Adrenal gland (tissue), 5 donors: ENCODE results near the gene MAP3K19.

ENCODE experiments used
- POLR2A ChIP-seq, 2 donors: fragments of 450-650 bp; IDR thresholded peaks; one replicate each; pipeline ENCODE4 v1.6.1; 2017; ENCODE audit warnings: antibody characterized with exemption in 2 of 2, mild to moderate bottlenecking in 2 of 2, moderate library complexity in 1 of 2
- TF ChIP-seq, protein P1 (sequence below), 6 experiments: fragments of 450-650 bp in 4 of 6; fragments of 200-600 bp in 2 of 6; sonication (generic) in 1 of 6; IDR thresholded peaks; 1 replicate in 5 of 6; 2 replicates in 1 of 6; pipeline versions ENCODE4 v1.5.1 to v1.8.0; 2016 to 2021; ENCODE audit warnings: antibody characterized with exemption in 6 of 6, mild to moderate bottlenecking in 2 of 6, moderate library complexity in 1 of 6
- donor health status: DM: no; HTN: no; CAD: no.

DNA sequence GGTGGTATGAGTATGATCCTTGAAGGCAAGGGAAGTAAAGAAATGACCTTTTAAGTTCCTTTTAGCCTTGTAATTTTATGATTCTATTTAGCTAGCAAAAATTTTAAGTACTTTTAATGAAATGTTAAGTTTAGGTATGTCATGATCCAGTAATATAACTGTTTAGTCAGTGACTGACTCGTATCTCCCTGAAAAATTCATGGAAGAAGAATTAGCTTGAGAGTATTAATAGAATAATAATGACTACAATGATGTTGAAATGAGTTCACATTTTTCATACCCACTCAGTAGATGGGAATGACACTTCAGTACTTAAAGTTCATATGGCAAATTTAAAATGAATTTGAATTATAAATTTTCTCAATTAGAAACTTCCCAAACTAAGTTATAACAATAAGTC lies 19.5 kb upstream of the MAP3K19 start:
- TF ChIP-seq, protein P1, sequence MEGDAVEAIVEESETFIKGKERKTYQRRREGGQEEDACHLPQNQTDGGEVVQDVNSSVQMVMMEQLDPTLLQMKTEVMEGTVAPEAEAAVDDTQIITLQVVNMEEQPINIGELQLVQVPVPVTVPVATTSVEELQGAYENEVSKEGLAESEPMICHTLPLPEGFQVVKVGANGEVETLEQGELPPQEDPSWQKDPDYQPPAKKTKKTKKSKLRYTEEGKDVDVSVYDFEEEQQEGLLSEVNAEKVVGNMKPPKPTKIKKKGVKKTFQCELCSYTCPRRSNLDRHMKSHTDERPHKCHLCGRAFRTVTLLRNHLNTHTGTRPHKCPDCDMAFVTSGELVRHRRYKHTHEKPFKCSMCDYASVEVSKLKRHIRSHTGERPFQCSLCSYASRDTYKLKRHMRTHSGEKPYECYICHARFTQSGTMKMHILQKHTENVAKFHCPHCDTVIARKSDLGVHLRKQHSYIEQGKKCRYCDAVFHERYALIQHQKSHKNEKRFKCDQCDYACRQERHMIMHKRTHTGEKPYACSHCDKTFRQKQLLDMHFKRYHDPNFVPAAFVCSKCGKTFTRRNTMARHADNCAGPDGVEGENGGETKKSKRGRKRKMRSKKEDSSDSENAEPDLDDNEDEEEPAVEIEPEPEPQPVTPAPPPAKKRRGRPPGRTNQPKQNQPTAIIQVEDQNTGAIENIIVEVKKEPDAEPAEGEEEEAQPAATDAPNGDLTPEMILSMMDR (IDR thresholded peaks at IDR 0.05): no peak
- no peak for TF ChIP-seq POLR2A (IDR thresholded peaks at IDR 0.05)
